Activated CD8-positive, alpha-beta memory T cell treated with anti-CD3 and anti-CD28 coated beads, Interleukin-2, amount 50 U/mL, for 1 hour (primary cell): ENCODE data around the gene EXOC2.
A peak's percentile ranks its signal among the peaks of the same experiment; 100 is the strongest.

Experiments
- DNase-seq: peaks from one replicate; pipeline ENCODE4 v3.0.0-alpha.2; 2020; ENCODE audit errors: extremely low read depth

The EXOC2 gene

DNA sequence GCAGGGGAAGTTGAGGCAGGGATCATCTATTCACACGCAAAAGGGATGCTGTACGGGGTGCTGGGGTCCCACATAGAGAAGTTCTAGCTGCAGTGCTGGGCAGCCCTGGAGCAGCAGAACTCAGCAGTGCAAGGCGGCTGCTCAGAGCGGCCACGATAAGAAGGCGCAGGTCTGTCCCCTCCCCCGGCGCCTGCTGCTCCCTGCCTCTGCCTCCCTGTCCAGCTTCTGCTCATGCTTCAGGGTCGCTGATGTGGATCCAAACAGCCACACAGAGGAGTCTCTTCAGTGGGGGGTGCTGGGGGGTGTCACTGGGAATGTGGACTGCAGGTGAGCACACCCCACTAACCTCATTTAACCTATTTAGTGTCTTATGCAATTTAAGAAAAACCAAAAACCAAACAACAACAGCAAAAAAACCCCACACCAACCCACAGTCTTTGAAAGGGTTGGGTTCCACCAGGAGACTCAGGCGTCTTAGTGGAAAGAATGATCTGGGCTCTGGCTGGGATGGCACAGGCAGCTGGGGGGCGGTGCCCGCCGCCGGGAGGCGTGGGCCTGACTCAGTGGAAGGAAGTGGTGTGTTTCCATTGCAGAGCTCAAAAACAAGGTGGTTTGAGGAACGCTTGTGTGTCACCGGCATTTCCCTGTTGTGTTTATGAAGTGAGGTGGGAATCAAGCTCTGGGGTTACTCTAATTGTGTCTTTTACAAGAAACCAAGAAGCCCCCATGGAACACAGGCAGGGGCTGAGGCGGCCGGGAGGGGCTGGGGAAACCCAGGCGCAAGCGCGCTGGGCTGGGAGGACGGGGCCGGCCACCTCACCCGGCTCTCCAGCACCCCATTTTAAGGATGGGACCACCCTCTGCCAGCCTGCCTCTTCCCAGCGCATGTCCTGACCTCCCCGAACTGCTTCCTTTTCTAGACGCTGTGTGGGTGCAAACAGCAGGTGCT lies 246.2 kb downstream of the EXOC2 start:
- DNase-seq, result peak; percentile 64

DNA sequence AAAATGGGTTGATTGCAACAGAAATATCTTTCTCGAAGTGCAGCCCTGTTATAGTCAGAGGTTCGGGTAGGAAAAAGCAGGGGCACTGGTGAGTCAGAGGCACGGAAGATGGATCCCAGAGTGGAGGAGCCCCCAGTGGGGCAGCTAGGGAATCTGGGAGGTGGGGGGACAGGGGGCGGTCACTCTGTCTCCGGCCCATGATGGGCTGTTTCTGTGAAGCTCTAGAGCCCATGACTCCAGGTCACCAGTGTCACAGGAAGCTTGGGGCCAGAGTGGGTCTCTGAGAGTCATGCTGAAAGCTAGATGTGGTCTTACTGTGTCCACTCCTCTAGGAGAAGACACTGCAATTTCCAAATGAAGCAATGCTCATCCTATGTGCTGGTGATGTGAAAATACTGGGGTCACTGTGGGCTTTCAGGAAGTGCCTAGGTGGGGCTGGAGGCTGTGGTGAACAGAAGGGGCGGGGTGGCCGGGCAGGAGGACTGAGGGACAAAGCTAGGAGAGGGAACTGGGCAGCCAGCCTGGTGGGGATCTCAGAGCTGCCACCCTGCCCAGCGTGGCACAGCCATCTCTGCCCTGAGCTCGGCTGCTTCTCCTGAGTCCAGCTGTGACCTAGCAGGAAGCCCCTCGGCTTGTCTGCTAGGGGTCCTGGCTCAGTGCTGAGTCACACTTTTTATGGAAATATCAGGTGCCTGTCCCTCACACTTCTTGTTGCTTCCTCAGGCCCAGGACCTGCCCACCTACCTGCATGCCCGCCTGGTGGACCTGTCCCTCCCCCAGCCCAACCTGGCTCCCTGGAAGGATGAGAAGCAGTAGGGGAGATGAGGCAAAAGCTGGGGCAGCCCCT lies 247.1 kb downstream of the EXOC2 start:
- no peak for DNase-seq

DNA sequence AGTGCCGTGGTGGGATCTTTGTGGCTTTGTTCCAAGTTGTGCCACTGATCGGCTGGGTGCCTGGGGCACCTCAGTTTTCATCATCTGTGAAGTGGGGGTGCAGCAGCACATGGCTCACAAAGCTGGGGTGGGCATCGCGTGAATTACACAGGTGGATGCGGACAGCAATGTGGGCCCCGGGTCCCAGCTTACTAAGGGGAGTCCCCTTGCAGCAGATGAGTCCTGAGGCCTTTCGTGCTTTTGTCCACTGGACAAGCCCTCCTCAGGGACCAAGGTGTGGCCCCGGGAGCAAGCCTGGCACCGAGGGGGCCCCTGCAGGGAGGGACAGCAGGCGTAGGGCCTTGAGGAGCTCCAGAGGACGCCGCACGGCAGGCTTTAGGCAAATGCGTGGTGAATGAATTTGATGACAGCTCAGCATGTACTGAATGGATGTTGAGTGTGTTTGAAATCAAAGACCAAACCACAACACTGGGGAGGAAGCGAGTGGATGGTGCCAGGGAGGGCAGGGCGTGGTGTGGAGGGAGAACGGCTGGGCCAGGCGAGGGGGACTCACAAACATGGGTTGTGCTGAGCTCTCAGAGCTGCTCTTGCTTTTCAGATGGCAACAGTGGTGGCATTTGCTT lies 248.2 kb downstream of the EXOC2 start:
- no peak for DNase-seq

DNA sequence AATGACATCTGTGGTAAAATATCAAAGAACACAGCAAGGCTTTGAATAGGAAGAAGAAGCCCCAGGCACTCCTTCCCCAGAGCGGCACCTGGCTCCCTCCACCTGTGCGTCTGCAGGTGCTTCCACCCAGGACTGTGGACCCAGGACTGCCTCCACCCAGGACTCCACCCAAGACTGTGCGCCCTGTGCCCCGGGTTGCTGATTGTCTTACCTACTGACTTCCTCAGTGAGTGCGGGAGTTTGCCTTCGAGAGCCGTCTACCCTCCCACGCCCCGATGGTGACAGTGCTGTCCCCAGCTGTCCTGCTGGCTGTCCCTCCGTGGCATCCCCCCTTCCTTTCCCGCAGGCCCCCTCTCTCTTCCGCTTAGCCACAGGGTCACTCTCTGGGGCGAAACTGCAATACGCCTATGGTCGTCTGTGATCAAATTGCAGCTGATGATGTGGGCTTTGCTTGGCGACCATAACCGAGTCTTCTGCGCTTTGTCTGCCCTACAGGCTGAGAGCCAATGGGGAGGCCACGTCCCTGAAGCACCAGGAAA lies 249.2 kb downstream of the EXOC2 start:
- DNase-seq, result no peak

DNA sequence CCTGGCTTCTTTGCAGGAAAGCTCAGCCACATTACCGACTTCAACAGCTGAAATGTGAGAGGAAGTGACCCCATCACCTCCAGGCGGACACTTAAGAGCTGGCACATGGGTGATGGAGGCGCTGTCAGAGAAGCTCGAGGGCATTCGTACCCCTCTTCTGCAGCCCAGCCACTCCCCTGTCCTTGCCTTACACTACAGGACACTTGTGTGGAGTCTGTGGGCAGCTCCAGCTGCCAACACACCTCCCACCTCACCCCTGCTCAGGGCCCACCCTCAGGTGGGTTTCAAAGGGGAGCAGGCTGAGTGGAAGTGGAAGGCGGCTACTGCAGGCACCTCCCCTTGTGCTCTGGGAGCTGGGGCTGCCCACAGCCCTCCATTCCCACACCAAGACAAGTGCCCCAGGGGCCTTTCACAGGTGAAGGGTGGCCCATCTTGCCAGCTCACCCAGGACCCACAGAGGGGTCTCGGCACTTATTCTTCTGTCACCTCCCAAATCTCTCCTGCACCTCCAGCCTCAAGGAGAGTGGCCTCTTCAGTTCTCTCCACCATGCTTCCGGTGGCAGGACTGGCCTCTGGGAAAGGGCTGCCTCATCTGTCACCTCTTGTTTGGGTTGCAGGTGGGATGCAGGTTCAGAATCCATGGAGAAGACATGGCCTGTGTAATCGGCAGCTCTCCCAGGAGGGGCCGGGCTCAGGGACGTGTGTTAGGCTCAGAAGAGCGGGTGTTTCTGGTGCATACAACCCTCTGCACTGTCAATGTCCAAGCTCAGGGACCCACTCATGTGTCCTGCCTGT lies 251.6 kb downstream of the EXOC2 start:
- no peak for DNase-seq

DNA sequence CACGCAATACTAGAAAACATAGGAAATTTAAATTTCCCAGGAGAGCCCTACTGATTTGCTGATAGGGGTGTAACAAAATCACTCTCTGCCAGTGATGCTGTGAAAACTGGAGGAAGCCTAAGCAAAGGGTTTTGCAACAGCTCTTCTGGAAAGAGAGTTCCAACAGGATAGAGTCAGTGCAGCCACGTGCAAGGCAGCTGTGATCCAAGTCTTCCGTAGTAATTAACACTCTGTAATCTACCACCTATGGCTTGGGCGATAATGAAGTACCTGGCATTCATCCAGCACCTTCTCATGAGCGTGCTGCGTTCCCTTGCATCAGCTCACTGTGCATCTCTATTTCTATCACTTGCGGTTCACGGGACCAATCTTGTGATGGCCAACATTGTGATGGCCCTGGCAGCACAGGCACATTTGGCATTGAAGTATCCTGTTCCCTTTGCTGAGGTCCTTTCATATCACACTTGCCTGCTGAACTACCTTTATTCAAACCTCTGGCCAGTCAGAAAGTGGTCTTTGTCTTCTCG lies 253.2 kb downstream of the EXOC2 start:
- DNase-seq, result no peak

DNA sequence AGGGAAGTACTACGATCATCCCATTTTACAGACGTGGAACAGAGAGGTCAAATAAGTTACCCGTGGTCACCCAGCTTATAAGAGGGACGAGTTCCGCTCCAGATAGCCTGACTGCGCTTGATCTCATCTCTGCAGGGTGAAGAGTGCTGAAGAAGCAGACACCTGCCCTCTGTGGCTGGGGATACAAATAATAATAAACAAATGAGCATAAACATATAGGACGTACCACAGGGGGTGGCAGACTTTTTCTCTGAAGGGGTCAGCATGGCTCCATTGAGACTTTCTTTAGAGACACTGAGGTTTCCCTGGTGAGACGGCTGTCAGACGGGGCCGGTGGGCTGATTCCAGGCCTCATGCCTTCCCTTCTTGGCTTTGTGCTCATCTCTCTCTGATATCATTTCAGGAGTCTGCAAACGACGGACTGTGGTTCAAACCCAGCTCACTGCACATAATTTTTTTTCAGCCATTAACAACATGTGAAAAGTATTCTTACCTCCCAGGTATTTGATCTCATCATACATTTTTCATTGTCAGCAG lies 254.2 kb downstream of the EXOC2 start:
- DNase-seq, result no peak

DNA sequence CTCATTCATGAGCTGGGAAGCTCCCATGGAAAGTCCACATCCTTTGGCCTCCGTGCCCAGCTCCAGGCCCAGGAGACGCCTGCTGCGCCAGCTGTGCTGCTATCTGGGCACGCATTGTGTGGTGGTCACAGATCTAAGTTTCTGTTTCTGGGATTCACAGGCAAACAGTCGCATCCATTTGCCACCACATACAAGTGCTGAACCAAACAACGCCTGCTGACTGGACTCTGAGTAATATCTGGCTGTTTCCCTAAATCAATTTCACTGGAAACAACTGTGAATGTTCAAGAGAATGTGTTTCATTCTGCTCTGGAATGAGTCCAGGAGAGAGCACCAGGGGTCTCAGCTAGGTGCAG lies 255.9 kb downstream of the EXOC2 start:
- no peak for DNase-seq

DNA sequence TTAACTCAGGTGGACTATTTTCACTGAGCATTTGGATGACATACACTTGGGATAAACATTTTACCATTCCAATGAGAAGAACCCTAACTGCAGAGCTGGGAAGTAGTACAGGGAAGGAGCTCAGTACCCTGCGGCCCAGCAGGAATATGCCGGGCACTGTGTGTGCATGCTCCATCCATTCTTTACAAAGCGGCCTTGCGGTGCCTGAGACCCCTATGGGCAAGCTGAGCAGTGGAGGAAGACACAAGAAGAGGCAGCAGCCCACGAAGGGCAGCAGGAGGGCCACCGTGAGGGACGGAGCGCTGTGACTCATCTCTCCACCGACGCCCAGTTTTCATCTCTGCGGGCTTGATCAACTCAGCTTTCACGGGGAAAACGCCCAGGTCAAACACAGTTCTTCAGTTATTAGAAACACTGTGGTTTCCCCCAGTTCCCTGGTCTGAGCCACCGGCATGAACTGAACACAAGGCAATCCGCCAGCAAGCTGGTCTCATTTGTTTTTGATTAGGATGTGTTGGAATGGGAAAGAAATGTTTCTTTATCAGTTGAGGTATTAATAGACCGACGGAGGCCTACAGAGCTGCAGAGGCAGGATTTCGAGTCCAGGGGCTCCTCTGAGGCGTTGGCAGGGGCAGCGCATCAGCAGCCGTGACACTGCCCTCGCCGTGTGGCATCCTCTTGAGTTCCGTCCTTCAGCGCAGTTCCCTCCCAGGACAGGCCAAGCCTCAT lies 256.5 kb downstream of the EXOC2 start:
- DNase-seq, result no peak

DNA sequence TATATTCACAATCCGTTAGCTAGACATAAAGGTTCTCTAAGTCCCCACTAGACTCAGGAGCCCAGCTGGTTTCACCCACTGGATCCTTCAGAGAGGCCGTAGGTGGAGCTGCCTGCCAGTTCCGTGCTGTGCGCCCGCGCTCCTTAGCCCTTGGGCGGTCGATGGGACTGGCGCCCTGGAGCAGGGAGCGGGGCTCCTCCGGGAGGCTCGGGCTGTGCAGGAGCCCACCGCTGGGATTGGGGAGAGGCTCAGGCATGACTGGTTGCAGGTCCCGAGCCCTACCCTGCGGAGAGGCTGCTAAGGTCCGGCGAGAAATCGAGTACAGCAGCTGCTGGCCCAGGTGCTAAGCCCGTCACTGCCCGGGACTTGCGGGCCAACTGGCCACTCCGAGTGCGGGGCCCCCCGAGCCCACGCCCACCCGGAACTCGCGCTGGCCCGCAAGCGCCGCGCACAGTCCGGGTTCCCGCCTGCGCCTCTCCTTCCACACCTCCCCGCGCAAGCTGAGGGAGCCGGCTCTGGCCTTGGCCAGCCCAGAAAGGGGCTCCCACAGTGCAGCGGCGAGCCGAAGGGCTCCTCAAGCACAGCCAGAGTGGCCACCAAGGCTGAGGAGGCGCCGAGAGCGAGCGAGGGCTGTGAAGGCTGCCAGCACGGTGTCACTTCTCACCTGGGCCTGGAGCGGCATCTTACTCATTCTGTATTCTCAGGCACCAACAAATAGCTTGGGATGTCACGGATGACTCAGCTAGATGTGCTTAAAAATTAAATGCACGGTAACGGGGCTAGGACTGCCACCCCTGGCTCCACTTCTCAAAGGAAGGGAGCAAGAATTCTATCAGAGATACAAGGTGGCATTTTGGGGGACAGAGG lies 257.3 kb downstream of the EXOC2 start:
- no peak for DNase-seq
